HEK293 (cell line): ENCODE data around the gene ARID1A.

Source experiments
- CTCF ChIP-seq: fragments of 450-650 bp; formaldehyde crosslinking; IDR thresholded peaks from 2 replicates; pipeline ENCODE4 v1.5.1; 2016; ENCODE audit warnings: missing biosample characterization, missing genetic modification characterization
- PRDM4 ChIP-seq: fragments of 450-650 bp; formaldehyde crosslinking; IDR thresholded peaks from 2 replicates; pipeline ENCODE4 v1.5.1; 2017; ENCODE audit warnings: missing biosample characterization, missing genetic modification characterization
- SP2 ChIP-seq: fragments of 450-650 bp; formaldehyde crosslinking; IDR thresholded peaks from 2 replicates; pipeline ENCODE4 v1.5.1; 2016; ENCODE audit warnings: missing biosample characterization, missing genetic modification characterization
- ZNF677 ChIP-seq: fragments of 450-650 bp; IDR thresholded peaks from 2 replicates; pipeline ENCODE4 v1.5.0; 2018; ENCODE audit warnings: missing biosample characterization, mild to moderate bottlenecking, missing genetic modification characterization, moderate library complexity

GRCh38 chr1:26758358-26758757 is 62.5 kb downstream of the ARID1A start:
- no peak for TF ChIP-seq CTCF (tag by site-specific recombination)
- no peak for TF ChIP-seq ZNF677 (tag by site-specific recombination)
- no peak for TF ChIP-seq SP2 (tag by site-specific recombination)
- TF ChIP-seq PRDM4: no peak
